Measurements from ENCODE around the gene FRMPD4.

- TF ChIP-seq POLR2AphosphoS5 (IDR thresholded peaks at IDR 0.05) (no peak), CTCF (IDR thresholded peaks at IDR 0.05) (no peak), EP300 (IDR thresholded peaks at IDR 0.05) (no peak), POLR2A (IDR thresholded peaks at IDR 0.05; ENCODE audit: low read depth) (no peak)
Measured at GRCh38 chrX:12309744-12310076, 171.4 kb downstream of the FRMPD4 start.
